ENCODE results near the gene SLFNL1. TPM values are rescaled to one million over a fixed set of nuclear protein-coding genes. Genes with fewer than 3 reads are reported as not detected.

The SLFNL1 gene
- total RNA-seq, 2 experiments from 2014 or later, result 0.18 to 0.33 TPM

- H3K9me3 Mint-ChIP-seq, result no peaks in the 10 kb centered on the region
- DNase-seq, result no peak
- H3K36me3 Mint-ChIP-seq (ENCODE audit: low read depth), result peaks cover 36% of the 10 kb centered on the region
- H3K27ac Mint-ChIP-seq, result no peak overlapping the region
- H3K4me3 Mint-ChIP-seq, result no peak overlapping the region
- no peaks in the 10 kb centered on the region for H3K4me1 Mint-ChIP-seq
- ChIA-PET CTCF (interaction anchor here (2.4 kb wide), 1 partner anchor 12 kb away, joined by 7 read pairs; no protein-coding TSS in a partner anchor), POLR2A (interaction anchor here (0.6 to 1.4 kb wide), 3 partner anchors 13 to 37 kb away, joined by 3 to 5 read pairs (median 4); partner anchors contain the start of gene CTPS1)
- no peaks in the 10 kb centered on the region for H3K27me3 Mint-ChIP-seq
Measured at GRCh38 chr1:41015897-41016470, 5.5 kb downstream of the SLFNL1 start.

- POLR2A ChIA-PET, result interaction anchor here (0.6 to 1.8 kb wide), 4 partner anchors 9 to 25 kb away, joined by 3 to 6 read pairs (median 4); no protein-coding TSS in a partner anchor
- CTCF ChIA-PET, result interaction anchor here (2.4 kb wide), 1 partner anchor 11 kb away, joined by 7 read pairs; no protein-coding TSS in a partner anchor
- H3K4me1 Mint-ChIP-seq, result no peaks in the 10 kb centered on the region
- no peaks in the 10 kb centered on the region for H3K9me3 Mint-ChIP-seq
- H3K36me3 Mint-ChIP-seq (ENCODE audit: low read depth), result peaks cover 42% of the 10 kb centered on the region
- H3K4me3 Mint-ChIP-seq, result no peak overlapping the region
- no peak for DNase-seq
- no peaks in the 10 kb centered on the region for H3K27me3 Mint-ChIP-seq
- no peak overlapping the region for H3K27ac Mint-ChIP-seq
Measured at GRCh38 chr1:41015281-41015896, 6.1 kb downstream of the SLFNL1 start.

- ChIA-PET CTCF (interaction anchor here (2.4 kb wide), 1 partner anchor 11 kb away, joined by 7 read pairs; no protein-coding TSS in a partner anchor), POLR2A (interaction anchor here (0.9 to 1.8 kb wide), 3 partner anchors 10 to 11 kb away, joined by 4 to 6 read pairs (median 5); no protein-coding TSS in a partner anchor)
- DNase-seq, result no peak
- no peaks in the 10 kb centered on the region for H3K4me1 Mint-ChIP-seq
- H3K27me3 Mint-ChIP-seq, result no peaks in the 10 kb centered on the region
- H3K4me3 Mint-ChIP-seq, result no peak overlapping the region
- no peaks in the 10 kb centered on the region for H3K9me3 Mint-ChIP-seq
- peaks cover 48% of the 10 kb centered on the region for H3K36me3 Mint-ChIP-seq (ENCODE audit: low read depth)
- no peak overlapping the region for H3K27ac Mint-ChIP-seq
Measured at GRCh38 chr1:41014871-41015270, 6.7 kb downstream of the SLFNL1 start.

- CTCF ChIA-PET, result no interaction called here
- POLR2A ChIA-PET, result interaction anchor here (1.8 kb wide), 1 partner anchor 12 kb away, joined by 6 read pairs; no protein-coding TSS in a partner anchor
- H3K4me1 Mint-ChIP-seq, result no peaks in the 10 kb centered on the region
- peaks cover 52% of the 10 kb centered on the region for H3K36me3 Mint-ChIP-seq (ENCODE audit: low read depth)
- no peaks in the 10 kb centered on the region for H3K9me3 Mint-ChIP-seq
- DNase-seq, result no peak
- no peak overlapping the region for H3K4me3 Mint-ChIP-seq
- H3K27me3 Mint-ChIP-seq, result no peaks in the 10 kb centered on the region
- H3K27ac Mint-ChIP-seq, result no peak overlapping the region
Measured at GRCh38 chr1:41013796-41014195, 7.7 kb downstream of the SLFNL1 start.

- Mint-ChIP-seq H3K36me3 (ENCODE audit: low read depth) (peaks cover 60% of the 10 kb centered on the region), H3K27ac (no peak overlapping the region), H3K9me3 (no peaks in the 10 kb centered on the region), H3K4me1 (no peaks in the 10 kb centered on the region), H3K27me3 (no peaks in the 10 kb centered on the region), H3K4me3 (no peak overlapping the region)
- DNase-seq, result no peak
- CTCF ChIA-PET, result no interaction called here
- POLR2A ChIA-PET, result interaction anchor here (0.6 kb wide), 1 partner anchor 14 kb away, joined by 3 read pairs; no protein-coding TSS in a partner anchor
Measured at GRCh38 chr1:41013024-41013423, 8.5 kb downstream of the SLFNL1 start.

GRCh38 chr1:41010345-41010744, 11.2 kb downstream of the SLFNL1 start:
- Mint-ChIP-seq H3K4me1 (no peaks in the 10 kb centered on the region), H3K27me3 (no peaks in the 10 kb centered on the region), H3K27ac (no peak overlapping the region), H3K9me3 (no peaks in the 10 kb centered on the region), H3K4me3 (no peak overlapping the region), H3K36me3 (ENCODE audit: low read depth) (peaks cover 78% of the 10 kb centered on the region)
- POLR2A ChIA-PET, result interaction anchor here (1.8 kb wide), 1 partner anchor 30 kb away, joined by 5 read pairs; the partner anchor contains the start of gene CTPS1
- DNase-seq, result no peak
- CTCF ChIA-PET, result no interaction called here

- H3K27ac Mint-ChIP-seq, result no peak overlapping the region
- ChIA-PET POLR2A (interaction anchor here (1.8 kb wide), 1 partner anchor 29 kb away, joined by 5 read pairs; the partner anchor contains the start of gene CTPS1), CTCF (no interaction called here)
- peaks cover 73% of the 10 kb centered on the region for H3K36me3 Mint-ChIP-seq (ENCODE audit: low read depth)
- no peak for DNase-seq
- H3K9me3 Mint-ChIP-seq, result no peaks in the 10 kb centered on the region
- no peak overlapping the region for H3K4me3 Mint-ChIP-seq
- no peaks in the 10 kb centered on the region for H3K27me3 Mint-ChIP-seq
- peaks cover under 1% of the 10 kb centered on the region for H3K4me1 Mint-ChIP-seq
Measured at GRCh38 chr1:41009466-41009865, 12.1 kb downstream of the SLFNL1 start.

- Mint-ChIP-seq H3K4me3 (no peak overlapping the region), H3K4me1 (peaks cover 21% of the 10 kb centered on the region), H3K27ac (no peak overlapping the region), H3K27me3 (no peaks in the 10 kb centered on the region), H3K36me3 (ENCODE audit: low read depth) (peaks cover 86% of the 10 kb centered on the region), H3K9me3 (no peaks in the 10 kb centered on the region)
- DNase-seq, result no peak
- POLR2A ChIA-PET, result interaction anchor here (0.6 kb wide), 1 partner anchor 14 kb away, joined by 4 read pairs; the partner anchor contains the start of gene SLFNL1
- CTCF ChIA-PET, result no interaction called here
Measured at GRCh38 chr1:41006942-41007865, 14.3 kb downstream of the SLFNL1 start.

- Mint-ChIP-seq H3K36me3 (ENCODE audit: low read depth) (peaks cover 88% of the 10 kb centered on the region), H3K4me3 (no peak overlapping the region), H3K9me3 (no peaks in the 10 kb centered on the region)
Measured at GRCh38 chr1:41005876-41006275, 15.6 kb downstream of the SLFNL1 start.

GRCh38 chr1:41003640-41004220, 17.8 kb downstream of the SLFNL1 start:
- DNase-seq, result peak; percentile 88
- peaks cover 81% of the 10 kb centered on the region for H3K36me3 Mint-ChIP-seq (ENCODE audit: low read depth)
- H3K27me3 Mint-ChIP-seq, result no peaks in the 10 kb centered on the region

More at GRCh38 chr1:41005876-41006275, 15.6 kb downstream of the SLFNL1 start:
- H3K27me3 Mint-ChIP-seq, result no peaks in the 10 kb centered on the region
- no peak for DNase-seq
- POLR2A ChIA-PET, result interaction anchor here (5.6 kb wide), 1 partner anchor 25 kb away, joined by 44 read pairs; the partner anchor contains the start of gene CTPS1
- CTCF ChIA-PET, result no interaction called here
- peaks cover 25% of the 10 kb centered on the region for H3K4me1 Mint-ChIP-seq
- H3K27ac Mint-ChIP-seq, result no peak overlapping the region

GRCh38 chr1:41003127-41003639, 18.3 kb downstream of the SLFNL1 start:
- Mint-ChIP-seq H3K27me3 (no peaks in the 10 kb centered on the region), H3K9me3 (no peaks in the 10 kb centered on the region), H3K4me1 (peaks cover 27% of the 10 kb centered on the region), H3K27ac (peak overlapping the region; percentile 55), H3K4me3 (no peak overlapping the region), H3K36me3 (ENCODE audit: low read depth) (peaks cover 81% of the 10 kb centered on the region)
- CTCF ChIA-PET, result interaction anchor here (1.1 to 2.1 kb wide), 8 partner anchors 8 to 238 kb away, joined by 3 to 17 read pairs (median 6); partner anchors contain the start of gene CTPS1
- POLR2A ChIA-PET, result interaction anchor here (0.7 to 5.6 kb wide), 7 partner anchors 12 to 136 kb away, joined by 3 to 44 read pairs (median 5); partner anchors contain the start of gene CTPS1
- no peak for DNase-seq

More at GRCh38 chr1:41003640-41004220, 17.8 kb downstream of the SLFNL1 start:
- peak overlapping the region; percentile 55 for H3K27ac Mint-ChIP-seq
- H3K4me3 Mint-ChIP-seq, result no peak overlapping the region
- H3K4me1 Mint-ChIP-seq, result peaks cover 27% of the 10 kb centered on the region
- POLR2A ChIA-PET, result interaction anchor here (0.7 to 5.6 kb wide), 8 partner anchors 12 to 136 kb away, joined by 3 to 44 read pairs (median 4); partner anchors contain the start of gene CTPS1
- no peaks in the 10 kb centered on the region for H3K9me3 Mint-ChIP-seq
- CTCF ChIA-PET, result interaction anchor here (1.1 to 2.1 kb wide), 8 partner anchors 9 to 237 kb away, joined by 3 to 17 read pairs (median 6); partner anchors contain the start of gene CTPS1

GRCh38 chr1:40998668-40999067, 22.9 kb downstream of the SLFNL1 start:
- DNase-seq, result no peak
- H3K36me3 Mint-ChIP-seq (ENCODE audit: low read depth), result peaks cover 80% of the 10 kb centered on the region
- no peak overlapping the region for H3K4me3 Mint-ChIP-seq
- H3K4me1 Mint-ChIP-seq, result peaks cover 20% of the 10 kb centered on the region
- CTCF ChIA-PET, result no interaction called here
- no peaks in the 10 kb centered on the region for H3K9me3 Mint-ChIP-seq
- no peak overlapping the region for H3K27ac Mint-ChIP-seq
- H3K27me3 Mint-ChIP-seq, result no peaks in the 10 kb centered on the region
- POLR2A ChIA-PET, result interaction anchor here (4.3 kb wide), 1 partner anchor 19 kb away, joined by 22 read pairs; the partner anchor contains the start of gene CTPS1

All from activated CD4-positive, alpha-beta memory T cell treated with anti-CD3 and anti-CD28 coated beads, Interleukin-2, amount 10 ng/mL, durations not matched to agents 7 days and 5 days (primary cell).